IMR-90 (cell line): ENCODE measurements around the gene MMP8. TPM values are rescaled to one million over a fixed set of nuclear protein-coding genes. Genes with fewer than 3 reads are reported as not detected.

Experiments
- ATAC-seq: fragments of 200-7000 bp; cut with Tn5 transposase; 2 replicates; pipeline ENCODE4 v1.9.1; 2020; ENCODE audit warnings: low read depth, mild to moderate bottlenecking, moderate library complexity
- BruUV-seq: library from RNA; stranded (reverse); fragments of 400-500 nt; replicated peaks from 2 replicates; lab custom pipeline; 2021; lab: Mats Ljungman, UMichigan
- CTCF ChIA-PET: fragments of 300-600 bp; formaldehyde crosslinking; extraction: SDS; loops from one replicate; lab custom pipeline; 2021; ENCODE audit warnings: antibody characterized with exemption; lab: Yijun Ruan, JAX
- POLR2A ChIA-PET: fragments of 300-600 bp; sonication (Branson Sonifier 250); formaldehyde crosslinking; loops from one replicate; lab custom pipeline; 2022; ENCODE audit warnings: antibody characterized with exemption; ENCODE audit not compliant: unreplicated experiment; lab: Charles Lee
- DNase-seq: peaks from one replicate; pipeline ENCODE4 v3.0.0; 2013
- H2AFZ ChIP-seq: replicated peaks from 2 replicates; pipeline ENCODE3; 2013; ENCODE audit warnings: low read length, mild to moderate bottlenecking; ENCODE audit not compliant: poor library complexity
- H2AK5ac ChIP-seq: 2 replicates; pipeline ENCODE4 v1.6.1; 2013; ENCODE audit warnings: low read depth, low read length, inconsistent platforms
- H2AK9ac ChIP-seq: replicated peaks from 2 replicates; pipeline ENCODE3; 2013; ENCODE audit warnings: mild to moderate bottlenecking, low read depth, low read length, moderate library complexity; ENCODE audit not compliant: poor library complexity
- H2BK120ac ChIP-seq: 2 replicates; pipeline ENCODE4 v1.6.1; 2013; ENCODE audit warnings: low read depth, low read length, inconsistent platforms
- H2BK15ac ChIP-seq: 3 replicates; pipeline ENCODE4 v1.6.1; 2013; ENCODE audit warnings: low read depth, low read length, inconsistent platforms
- H2BK20ac ChIP-seq: 2 replicates; pipeline ENCODE4 v1.6.1; 2013; ENCODE audit warnings: low read depth, mild to moderate bottlenecking, inconsistent platforms, low read length, moderate library complexity
- H2BK5ac ChIP-seq: 2 replicates; pipeline ENCODE4 v1.6.1; 2013; ENCODE audit warnings: mild to moderate bottlenecking, low read depth, low read length, inconsistent platforms; ENCODE audit not compliant: poor library complexity, severe bottlenecking
- H3K14ac ChIP-seq: replicated peaks from 2 replicates; pipeline ENCODE4 v1.6.1; 2013; ENCODE audit warnings: low read depth, low read length, inconsistent platforms
- H3K18ac ChIP-seq: 2 replicates; pipeline ENCODE4 v1.6.1; 2013; ENCODE audit warnings: low read depth, low read length, control low read depth
- H3K23ac ChIP-seq: 2 replicates; pipeline ENCODE4 v1.6.1; 2013; ENCODE audit warnings: low read depth, low read length, inconsistent platforms
- H3K27ac ChIP-seq: 2 replicates; pipeline ENCODE4 v1.5.1; 2013; ENCODE audit warnings: mild to moderate bottlenecking, control low read depth, low read length; ENCODE audit not compliant: insufficient read depth
- H3K27me3 ChIP-seq: 2 replicates; pipeline ENCODE4 v1.6.1; 2013; ENCODE audit warnings: low read length; ENCODE audit not compliant: control insufficient read depth, insufficient read depth
- H3K36me3 ChIP-seq: 2 replicates; pipeline ENCODE4 v1.6.1; 2013; ENCODE audit warnings: low read length, mixed read lengths; ENCODE audit not compliant: control insufficient read depth, insufficient read depth
- H3K4ac ChIP-seq: 2 replicates; pipeline ENCODE4 v1.6.1; 2013; ENCODE audit warnings: low read depth, low read length, inconsistent platforms
- H3K4me1 ChIP-seq: 2 replicates; pipeline ENCODE4 v1.6.1; 2013; ENCODE audit warnings: low read length, mixed read lengths; ENCODE audit not compliant: control insufficient read depth, insufficient read depth
- H3K4me2 ChIP-seq: 2 replicates; pipeline ENCODE4 v1.6.1; 2013; ENCODE audit warnings: low read depth, mild to moderate bottlenecking, control low read depth, low read length, moderate library complexity
- H3K4me3 ChIP-seq: 2 replicates; pipeline ENCODE4 v1.5.1; 2013; ENCODE audit warnings: low read depth, mild to moderate bottlenecking, control low read depth, low read length, moderate library complexity; ENCODE audit not compliant: insufficient read depth
- H3K56ac ChIP-seq: 2 replicates; pipeline ENCODE4 v1.6.1; 2013; ENCODE audit warnings: low read length, inconsistent platforms; ENCODE audit not compliant: insufficient read depth; ENCODE audit errors: extremely low read depth
- H3K79me1 ChIP-seq, 2 experiments: 2 replicates each; pipeline ENCODE4 v1.6.1; 2013; ENCODE audit warnings: low read length in 2 of 2, inconsistent platforms in 1 of 2, low read depth in 1 of 2
- H3K9ac ChIP-seq: 2 replicates; pipeline ENCODE4 v1.6.1; 2013; ENCODE audit warnings: low read depth, low read length, control low read depth
- H3K9me1 ChIP-seq: 2 replicates; pipeline ENCODE4 v1.6.1; 2013; ENCODE audit warnings: low read length, inconsistent platforms; ENCODE audit not compliant: insufficient read depth
- H3K9me3 ChIP-seq: 2 replicates; pipeline ENCODE4 v1.6.1; 2013; ENCODE audit warnings: low read length; ENCODE audit not compliant: control insufficient read depth, insufficient read depth
- H4K20me1 ChIP-seq: 2 replicates; pipeline ENCODE4 v1.6.1; 2013; ENCODE audit warnings: low read length, inconsistent platforms; ENCODE audit not compliant: insufficient read depth
- H4K5ac ChIP-seq: 2 replicates; pipeline ENCODE4 v1.6.1; 2013; ENCODE audit warnings: mild to moderate bottlenecking, low read depth, low read length, control low read depth
- H4K8ac ChIP-seq, 2 experiments: 2 replicates each; pipeline ENCODE4 v1.6.1; 2013; ENCODE audit warnings: low read depth in 2 of 2, low read length in 2 of 2, control low read depth in 1 of 2, inconsistent platforms in 1 of 2
- H4K91ac ChIP-seq: 2 replicates; pipeline ENCODE4 v1.6.1; 2013; ENCODE audit warnings: low read depth, low read length, inconsistent platforms; ENCODE audit not compliant: insufficient read depth
- CEBPB ChIP-seq: IDR thresholded peaks from 2 replicates; pipeline ENCODE4 v1.6.1; 2012; ENCODE audit warnings: low read depth, low read length, improper control_type of control experiment
- WGBS, 2 experiments: methylation state at CpG; one replicate each; pipeline versions ENCODE4 v1.1.5 to v1.1.7; 2013; ENCODE audit warnings: missing lambda C conversion rate in 2 of 2; ENCODE audit not compliant: insufficient read length in 1 of 2; ENCODE audit errors: extremely low coverage in 2 of 2; 5-methylcytosine and 5-hydroxymethylcytosine counted together
- dilution Hi-C: fragments of 300-500 bp; cut with HindIII; formaldehyde crosslinking; loops from one replicate; pipeline ENCODE4 v1.14.3; 2018; ENCODE audit warnings: low sequenced_read_pairs; ENCODE audit not compliant: unreplicated experiment
- in situ Hi-C: fragments of 300-500 bp; cut with MboI; formaldehyde crosslinking; loops from 3 replicates; pipeline ENCODE4 v1.14.3; 2019; ENCODE audit warnings: low sequenced_read_pairs, inconsistent platforms, mixed read lengths
- intact Hi-C: fragments of 100-400 bp; cut with micrococcal nuclease; formaldehyde crosslinking; loops from 2 replicates; pipeline ENCODE4 v1.10.0; 2022
- polyA plus RNA-seq, 3 experiments: library from polyadenylated mRNA; depleted of rRNA; stranded (reverse); fragments of >200 nt; gene quantifications; 2 replicates each; pipeline ENCODE4 v1.2.3, GENCODE V29; 2012; ENCODE audit warnings: low replicate concordance in 1 of 3
- total RNA-seq: library from RNA; depleted of rRNA; stranded (reverse); fragments of >200 nt; gene quantifications from 2 replicates; pipeline ENCODE4 v1.2.3, GENCODE V29; 2012

MMP8 gene
- total and polyA plus RNA-seq, 2 of the 4 experiments (the other 2 are of a cell fraction) = 0.05 to 0.18 TPM

- Histone ChIP-seq H3K4ac (no peak overlapping the region), H3K27ac (no peak overlapping the region), H3K9ac (no peak overlapping the region), H3K18ac (no peak overlapping the region), H4K8ac (no peak overlapping the region), H3K23ac (no peak overlapping the region), H2BK120ac (no peak overlapping the region), H3K4me1 (no peaks in the 10 kb centered on the region), H3K79me1 (no peaks in the 10 kb centered on the region), H2BK15ac (no peak overlapping the region), H4K91ac (no peak overlapping the region), H2BK5ac (no peak overlapping the region), H4K5ac (no peak overlapping the region), H4K20me1 (no peaks in the 10 kb centered on the region), H3K36me3 (no peaks in the 10 kb centered on the region), H3K4me3 (no peak overlapping the region), H3K9me3 (no peaks in the 10 kb centered on the region), H3K14ac (no peak overlapping the region), H2BK20ac (no peak overlapping the region), H3K4me2 (no peak overlapping the region), H2AK5ac (no peak overlapping the region), H3K27me3 (peaks cover 9% of the 10 kb centered on the region), H2AFZ (no peak overlapping the region), H3K56ac (no peak overlapping the region), H2AK9ac (no peak overlapping the region), H3K9me1 (no peaks in the 10 kb centered on the region)
- intact Hi-C loops (no loop called here), in situ Hi-C loops (no loop called here), dilution Hi-C loops (no loop called here)
- TF ChIP-seq CEBPB = no peak
- DNase-seq (no peak), ATAC-seq (no peak)
- CTCF ChIA-PET = interaction anchor here (1.4 kb wide), 1 partner anchor 12 kb away, joined by 5 read pairs; no protein-coding TSS in a partner anchor
- no TSS peak for BruUV-seq
- WGBS, 2 experiments = 80% methylated on average over 1 of the region's 2 CpGs; no CpG with 5 or more reads in 1 of the 2 experiments
- POLR2A ChIA-PET = no interaction called here
Measured at GRCh38 chr11:102678022-102678421, 46.7 kb downstream of the MMP8 start.
